AG04449 (cell line): ENCODE measurements around the gene UBAC1.

Source experiments
- CTCF ChIA-PET: fragments of 350-600 bp; formaldehyde crosslinking; extraction: SDS; loops from one replicate; lab custom pipeline; 2021; ENCODE audit warnings: antibody characterized with exemption; lab: Yijun Ruan, JAX
- POLR2A ChIA-PET: fragments of 400-600, 350-600 bp; formaldehyde crosslinking; extraction: SDS; loops from one replicate; lab custom pipeline; 2020; ENCODE audit warnings: antibody characterized with exemption, inconsistent platforms; lab: Yijun Ruan, JAX
- DNase-seq: peaks from one replicate; pipeline ENCODE4 v3.0.0-alpha.2; 2010; ENCODE audit warnings: low read depth, low spot score
- H3K4me3 ChIP-seq: 2 replicates; pipeline ENCODE4 v1.5.1; 2011; ENCODE audit warnings: low read depth, mild to moderate bottlenecking, control low read depth, low read length
- CTCF ChIP-seq: IDR thresholded peaks from one replicate; pipeline ENCODE4 v1.5.1; 2011; ENCODE audit warnings: mild to moderate bottlenecking, moderate library complexity, low read length, control low read depth, inconsistent platforms; ENCODE audit not compliant: insufficient read depth; ENCODE audit errors: missing control alignments

The UBAC1 gene

GRCh38 chr9:135960411-135961276 lies 529 bp downstream of the UBAC1 start:
- TF ChIP-seq CTCF, result peak; percentile 8
- no peak for DNase-seq
- ChIA-PET CTCF (interaction anchor here (0.6 to 6.1 kb wide), 13 partner anchors 9 to 172 kb away, joined by 3 to 42 read pairs (median 3); no protein-coding TSS in a partner anchor), POLR2A (no interaction called here)
- H3K4me3 ChIP-seq, result peak overlapping the region; percentile 81

- ChIA-PET CTCF (interaction anchor here (0.9 to 6.1 kb wide), 7 partner anchors 9 to 173 kb away, joined by 3 to 42 read pairs (median 4); no protein-coding TSS in a partner anchor), POLR2A (no interaction called here)
- no peak for DNase-seq
- no peak for TF ChIP-seq CTCF
- H3K4me3 ChIP-seq, result peak overlapping the region; percentile 81
Observed at GRCh38 chr9:135959814-135960213, 1.4 kb downstream of the UBAC1 start.

- DNase-seq, result no peak
- POLR2A ChIA-PET, result no interaction called here
- CTCF ChIA-PET, result interaction anchor here (1.7 to 6.1 kb wide), 3 partner anchors 9 to 164 kb away, joined by 7 to 42 read pairs (median 30); no protein-coding TSS in a partner anchor
- H3K4me3 ChIP-seq, result no peak overlapping the region
- no peak for TF ChIP-seq CTCF
Observed at GRCh38 chr9:135958485-135958884, 2.7 kb downstream of the UBAC1 start.

GRCh38 chr9:135957431-135957830 lies 3.7 kb downstream of the UBAC1 start:
- no peak for DNase-seq
- no peak overlapping the region for H3K4me3 ChIP-seq
- no peak for TF ChIP-seq CTCF
- POLR2A ChIA-PET, result no interaction called here
- CTCF ChIA-PET, result interaction anchor here (1.3 to 1.7 kb wide), 2 partner anchors 11 to 165 kb away, joined by 4 to 7 read pairs; no protein-coding TSS in a partner anchor

DNA sequence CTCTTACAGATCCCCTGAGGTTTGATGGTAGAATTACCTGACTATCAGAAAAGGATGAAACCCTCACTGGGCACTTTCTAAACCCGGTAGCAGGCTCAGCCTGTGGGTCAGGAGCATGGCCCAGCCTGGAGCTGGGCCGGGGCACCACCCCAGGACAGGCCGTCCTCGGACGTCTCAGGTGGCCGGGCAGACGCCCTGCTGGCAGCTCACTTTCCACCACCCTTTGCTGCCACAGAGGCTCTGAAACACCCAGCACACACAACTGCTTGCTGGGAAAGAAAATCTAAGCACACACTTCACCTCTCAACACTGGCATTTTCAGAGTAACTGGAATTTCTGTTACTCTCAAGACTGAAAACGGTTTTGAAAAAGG lies 4.4 kb downstream of the UBAC1 start:
- POLR2A ChIA-PET, result no interaction called here
- CTCF ChIA-PET, result interaction anchor here (1.3 to 1.7 kb wide), 2 partner anchors 166 to 176 kb away, joined by 4 to 6 read pairs; no protein-coding TSS in a partner anchor
- DNase-seq, result no peak
- H3K4me3 ChIP-seq, result no peak overlapping the region
- TF ChIP-seq CTCF, result no peak

DNA sequence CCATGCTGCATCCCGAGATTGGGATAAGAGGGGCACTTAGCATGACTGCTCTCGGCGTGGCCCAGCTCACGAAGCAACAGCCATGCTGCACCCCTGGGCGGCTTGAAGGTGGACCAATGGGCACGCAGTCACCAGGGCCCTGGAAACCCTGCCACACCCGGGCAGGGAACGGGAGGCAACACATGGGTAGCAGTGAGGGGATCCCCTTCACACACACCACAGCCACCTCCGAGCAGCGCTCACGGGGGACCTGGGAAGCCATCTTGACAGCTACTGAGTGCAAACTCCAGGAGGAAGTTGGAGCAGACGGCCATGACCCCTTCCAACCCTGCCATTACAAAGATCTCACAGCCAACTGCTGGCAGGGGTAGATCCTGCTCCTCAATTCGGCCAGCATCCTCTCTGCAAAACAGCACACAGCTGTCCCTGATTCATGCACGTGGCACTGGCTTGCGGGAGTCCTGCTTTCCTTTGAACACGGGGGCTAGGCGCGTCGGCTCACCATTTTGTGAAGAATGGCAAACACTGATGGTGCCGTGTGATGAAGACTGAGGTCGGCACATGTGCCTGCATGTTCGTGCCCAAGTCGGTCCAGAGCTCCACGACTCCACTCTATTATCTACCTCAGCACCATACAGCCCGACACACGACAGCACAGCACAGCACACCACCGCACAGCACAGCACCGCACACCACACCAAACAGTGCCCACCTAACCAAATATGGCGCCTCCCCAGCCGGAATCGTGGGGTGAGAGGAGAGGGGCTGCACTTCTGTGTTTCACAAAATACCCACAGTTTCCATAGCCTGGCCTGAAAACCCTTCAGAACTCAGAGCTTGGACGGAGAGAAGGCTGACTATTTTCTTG lies 5.0 kb downstream of the UBAC1 start:
- CTCF ChIA-PET, result interaction anchor here (0.8 to 2.2 kb wide), 6 partner anchors 12 to 176 kb away, joined by 3 to 14 read pairs (median 5); no protein-coding TSS in a partner anchor
- no peak for DNase-seq
- no peak for TF ChIP-seq CTCF
- H3K4me3 ChIP-seq, result no peak overlapping the region
- POLR2A ChIA-PET, result no interaction called here
